SK-N-DZ (cell line): ENCODE measurements around the gene LEFTY1.

Source experiments
- DNase-seq: peaks from one replicate; pipeline ENCODE4 v3.0.0-alpha.2; 2015; ENCODE audit warnings: low spot score

LEFTY1 gene

DNA sequence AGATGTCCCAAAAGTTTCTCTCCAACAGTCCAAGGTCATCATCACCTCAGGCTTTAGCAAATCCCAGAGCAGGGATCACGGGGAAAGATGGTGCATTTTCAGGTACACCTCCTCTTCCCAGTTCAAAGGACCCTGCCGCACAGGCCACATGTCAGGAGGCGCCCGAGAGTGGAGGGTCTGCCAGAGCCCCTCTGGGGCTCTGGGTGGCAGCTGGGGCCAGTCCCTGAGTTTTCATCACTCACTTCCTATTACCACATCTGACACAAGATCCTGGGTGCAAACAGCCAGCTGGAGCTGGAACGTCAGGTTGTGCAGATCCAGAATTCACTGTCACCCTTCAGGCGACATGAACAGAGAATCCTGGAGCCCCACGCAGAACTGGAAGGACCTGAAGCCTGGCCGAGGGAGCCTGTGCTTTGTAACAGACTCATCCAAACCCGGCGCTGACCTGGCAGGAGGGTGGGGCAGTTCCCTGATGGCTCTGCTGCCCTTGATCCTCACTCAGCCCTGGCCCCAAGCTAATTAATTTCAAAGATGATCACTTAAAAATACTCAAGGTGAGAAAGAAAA is 15.6 kb downstream of the LEFTY1 start:
- no peak for DNase-seq

DNA sequence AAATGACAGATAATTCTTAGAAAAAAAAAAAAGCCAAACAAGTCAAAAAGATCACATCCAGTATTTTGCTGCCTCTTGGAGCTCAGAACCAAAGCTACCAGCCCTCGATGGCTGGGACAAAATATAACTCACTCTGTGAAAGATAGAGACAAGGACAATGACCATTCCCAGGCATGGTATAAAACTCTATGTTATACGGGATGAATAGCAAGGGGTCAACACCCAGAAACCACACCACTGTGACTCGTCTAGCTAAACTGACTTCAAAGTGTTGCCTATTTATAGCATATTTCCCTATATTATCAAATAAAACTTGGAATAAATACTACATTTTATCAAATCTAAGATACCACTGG is 16.9 kb downstream of the LEFTY1 start:
- DNase-seq, result no peak

DNA sequence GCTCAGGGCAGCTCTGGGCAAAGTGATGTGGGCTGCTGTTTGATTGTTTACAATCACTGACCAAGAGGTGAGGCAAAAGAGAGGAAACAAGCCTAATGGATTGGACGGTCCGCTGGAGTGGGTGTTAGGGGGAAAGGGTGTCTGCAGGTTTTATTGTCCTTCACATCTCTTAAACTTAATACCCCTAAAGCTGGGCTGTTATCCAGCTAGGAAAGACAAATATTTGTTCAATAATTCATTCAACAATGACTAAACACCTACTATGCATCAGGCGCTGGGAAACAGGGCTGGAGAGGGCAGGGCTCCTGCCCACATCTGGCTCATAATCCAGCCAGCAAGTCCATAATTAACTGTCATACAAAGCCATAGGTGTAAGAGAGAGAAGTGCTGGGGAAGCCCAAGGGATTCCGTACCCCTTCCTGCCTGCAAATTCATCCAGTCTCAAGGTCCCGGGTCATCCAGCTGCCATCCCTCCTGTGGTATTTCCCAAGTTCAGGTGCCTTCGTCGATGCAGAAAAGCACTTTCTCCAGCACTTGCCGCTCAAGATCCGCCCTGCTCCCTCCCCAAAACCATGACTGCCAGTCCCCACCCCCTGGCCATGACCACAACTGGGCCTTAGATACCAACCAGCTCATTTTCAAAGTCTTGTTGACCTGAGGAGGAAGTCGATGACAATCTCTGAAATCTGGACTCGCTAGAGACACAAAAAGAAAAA is 17.4 kb downstream of the LEFTY1 start:
- DNase-seq, result no peak

DNA sequence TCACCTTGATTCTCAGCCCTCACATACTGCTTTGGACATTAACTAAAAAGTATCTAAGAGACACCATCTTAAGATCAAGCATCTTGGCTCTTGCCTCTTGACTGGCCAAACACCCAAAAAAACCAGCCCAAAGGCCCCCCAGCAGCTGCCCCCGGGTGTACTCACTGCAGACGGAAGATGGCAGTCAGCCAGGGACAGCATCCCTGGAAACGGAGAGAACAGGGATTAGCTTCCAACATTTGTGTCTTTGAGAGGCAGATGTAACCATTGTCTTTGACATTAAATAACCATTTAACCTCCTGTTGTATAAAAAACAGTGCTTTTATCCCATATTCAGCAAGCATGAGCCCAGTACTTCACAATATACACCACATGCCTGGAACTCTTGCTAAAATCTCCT is 18.0 kb downstream of the LEFTY1 start:
- DNase-seq, result no peak

DNA sequence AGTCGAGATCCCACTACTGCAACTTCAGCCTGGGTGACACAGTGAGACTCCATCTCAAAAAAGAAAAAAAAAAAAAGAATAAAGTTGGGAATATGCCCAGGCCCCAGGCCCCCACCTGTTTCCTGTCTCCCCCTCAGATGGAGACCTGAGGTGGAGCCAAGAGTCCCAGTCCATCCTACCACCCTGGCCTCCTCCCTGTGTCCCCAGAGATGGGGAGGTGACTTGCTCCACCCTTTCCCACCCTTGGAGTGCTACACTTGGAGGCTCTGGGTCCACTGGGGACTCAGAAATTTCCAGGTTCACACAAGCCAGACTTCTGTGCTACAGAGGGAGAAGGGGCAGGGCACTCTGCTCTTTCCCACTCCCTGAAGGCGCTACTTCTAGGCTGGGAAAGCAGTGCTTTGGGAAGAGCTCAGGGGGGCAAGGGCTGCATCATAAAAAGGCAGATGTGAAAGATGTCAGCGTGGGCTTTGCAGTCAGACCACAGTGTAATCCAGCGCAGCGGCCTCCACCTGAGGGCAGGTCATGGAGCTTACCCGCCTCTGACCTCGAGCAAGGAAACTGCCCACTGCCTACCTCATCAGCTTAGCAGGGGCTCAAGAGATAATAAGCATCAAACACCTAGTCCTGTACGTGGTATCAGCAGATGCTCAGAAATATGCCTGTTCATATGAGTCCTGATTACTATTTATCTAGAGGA is 20.2 kb downstream of the LEFTY1 start:
- DNase-seq, result no peak

DNA sequence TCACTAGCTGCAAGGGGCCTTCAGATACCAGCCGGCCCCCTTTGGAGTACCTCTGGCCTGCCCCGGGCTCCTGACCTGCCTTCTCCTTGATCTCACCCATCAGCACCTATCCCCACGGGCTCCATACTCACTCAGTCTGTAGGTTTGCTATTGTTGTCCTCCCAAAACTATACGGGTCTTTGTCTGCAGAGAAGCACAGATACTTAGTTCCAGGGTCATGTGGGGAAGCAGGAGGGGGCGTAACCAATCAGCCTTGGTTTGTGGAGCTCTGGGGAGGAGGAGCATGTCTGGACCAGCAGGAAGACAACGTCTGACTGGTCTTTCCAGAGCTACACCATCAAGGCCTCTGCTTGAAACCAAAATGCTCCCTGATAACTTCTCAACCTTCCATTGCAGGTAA is 22.0 kb downstream of the LEFTY1 start:
- no peak for DNase-seq

DNA sequence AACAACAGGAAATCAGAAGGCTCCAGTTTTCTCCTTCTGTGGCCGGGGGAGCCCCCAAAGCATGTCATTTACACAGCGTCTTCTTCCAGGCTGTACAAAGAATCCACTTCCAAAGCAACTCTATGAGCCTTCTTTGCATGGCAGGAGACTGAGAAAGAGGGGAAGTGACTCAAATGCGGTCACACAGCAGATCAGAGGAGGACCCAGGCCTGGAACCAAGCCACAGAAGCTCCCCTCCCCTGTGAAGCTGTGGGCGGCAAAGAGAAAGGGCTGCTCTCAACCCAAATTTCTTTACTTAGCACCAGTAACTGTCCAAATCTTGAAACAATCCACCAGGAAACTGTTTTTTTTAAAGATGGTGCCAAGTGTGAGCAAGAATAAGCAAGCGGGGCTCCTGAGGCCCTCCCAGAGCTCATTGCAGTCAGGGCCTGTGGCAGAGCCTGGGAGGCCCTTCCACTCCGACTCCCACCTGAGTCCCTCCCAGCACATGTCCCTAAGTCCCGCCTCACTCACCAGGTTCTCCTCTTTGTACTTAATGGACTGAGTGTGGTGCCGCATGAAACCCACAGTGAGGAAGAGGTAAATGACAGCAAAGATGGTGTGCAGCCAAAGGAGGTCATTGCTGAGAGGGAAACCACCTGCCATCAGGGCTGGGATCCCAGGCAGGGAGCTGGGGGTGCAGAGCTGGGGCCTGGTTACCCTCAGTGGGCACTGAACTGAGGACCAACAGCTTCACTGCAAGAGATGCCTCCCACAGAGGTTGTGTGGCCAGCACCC is 22.7 kb downstream of the LEFTY1 start:
- DNase-seq, result no peak

DNA sequence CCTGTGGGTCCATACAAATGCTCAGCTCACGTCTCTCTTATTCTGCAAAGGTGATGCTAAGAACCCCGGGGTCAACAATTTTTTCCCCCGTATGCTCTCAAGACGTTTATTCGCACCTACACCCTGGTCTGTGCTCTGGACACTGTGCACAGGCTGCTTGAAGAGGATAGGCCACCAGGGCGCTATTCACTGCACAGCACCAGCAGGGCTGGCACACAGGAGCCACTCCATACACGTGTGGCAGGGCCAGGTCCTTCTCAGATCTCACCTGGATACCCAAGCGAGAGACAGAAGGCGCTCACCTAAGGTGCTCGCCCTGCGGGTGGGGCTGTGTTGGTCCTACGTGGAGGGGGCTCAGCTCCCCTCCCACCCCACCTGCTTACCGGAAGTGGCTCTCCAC is 23.4 kb downstream of the LEFTY1 start:
- DNase-seq, result no peak

DNA sequence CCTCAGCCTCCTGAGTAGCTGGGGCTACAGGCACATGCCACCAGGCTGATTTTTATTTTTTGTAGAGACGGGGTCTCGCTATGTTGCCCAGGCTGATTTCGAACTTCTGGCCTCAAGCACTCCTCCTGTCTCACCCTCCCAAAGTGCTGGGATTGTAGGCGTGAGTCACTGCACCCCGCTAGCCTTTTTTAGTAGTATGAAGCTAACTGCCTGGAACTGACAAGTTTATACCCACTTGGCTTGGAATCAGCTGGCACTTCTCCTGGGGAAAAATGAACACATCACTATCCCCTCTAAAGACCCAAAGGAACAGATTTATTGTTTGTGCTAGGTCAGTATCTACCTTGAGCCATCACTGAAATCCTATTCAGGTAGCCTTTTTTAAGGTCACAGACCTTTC is 25.8 kb downstream of the LEFTY1 start:
- DNase-seq, result no peak

DNA sequence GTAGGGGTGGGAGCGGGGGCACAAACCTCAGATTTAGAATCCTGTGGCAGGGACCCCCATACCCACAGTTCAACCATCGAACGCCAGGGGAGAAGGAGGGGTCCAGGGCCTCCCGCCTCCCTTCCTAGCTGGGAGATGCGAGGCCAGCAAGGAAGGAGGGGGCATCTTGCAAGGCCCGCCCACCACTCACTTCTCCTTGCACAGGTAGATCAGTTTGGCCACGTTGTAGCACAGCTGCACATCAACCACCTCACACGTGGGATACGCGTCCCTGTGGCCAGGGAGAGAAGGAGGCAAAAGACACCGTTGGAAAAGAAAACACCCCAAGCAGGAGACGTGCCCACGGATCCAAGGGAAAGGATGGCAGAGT is 26.4 kb downstream of the LEFTY1 start:
- DNase-seq, result no peak

DNA sequence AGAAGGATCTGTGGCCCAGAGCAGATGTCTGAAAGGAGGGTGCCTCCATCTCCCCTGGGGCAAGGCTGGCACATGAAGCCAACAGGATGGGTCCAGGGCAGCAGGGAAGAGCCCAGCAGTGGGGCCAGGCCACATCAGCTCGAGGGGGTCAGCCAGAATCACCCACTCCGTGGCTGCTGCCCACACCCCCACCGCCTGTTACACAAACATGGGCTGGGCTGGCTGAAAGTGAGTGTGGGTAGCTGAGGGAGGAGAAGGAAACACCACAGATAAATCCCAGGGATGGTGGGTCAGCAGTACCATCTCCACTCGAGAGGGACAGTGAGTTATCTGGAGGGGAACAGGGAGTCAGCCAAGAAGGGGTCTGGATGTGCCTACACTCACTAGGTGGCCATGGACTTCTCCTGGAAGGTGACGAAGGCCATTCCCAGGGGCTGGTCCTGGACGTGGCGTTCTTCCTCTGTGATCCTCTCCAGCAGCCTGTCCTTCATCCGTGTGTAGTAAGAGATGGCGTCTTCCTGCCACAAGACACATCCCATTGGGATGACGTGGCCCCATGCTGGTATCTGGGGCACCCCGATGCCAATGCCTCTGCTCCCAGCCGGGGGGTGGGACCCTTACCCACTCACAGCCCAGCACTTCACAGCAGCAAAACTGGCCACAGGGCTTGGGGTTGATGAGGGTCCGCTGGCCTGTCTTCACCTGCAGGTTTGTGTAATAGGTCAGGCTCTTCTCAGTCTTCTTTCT is 26.9 kb downstream of the LEFTY1 start:
- DNase-seq, result no peak

DNA sequence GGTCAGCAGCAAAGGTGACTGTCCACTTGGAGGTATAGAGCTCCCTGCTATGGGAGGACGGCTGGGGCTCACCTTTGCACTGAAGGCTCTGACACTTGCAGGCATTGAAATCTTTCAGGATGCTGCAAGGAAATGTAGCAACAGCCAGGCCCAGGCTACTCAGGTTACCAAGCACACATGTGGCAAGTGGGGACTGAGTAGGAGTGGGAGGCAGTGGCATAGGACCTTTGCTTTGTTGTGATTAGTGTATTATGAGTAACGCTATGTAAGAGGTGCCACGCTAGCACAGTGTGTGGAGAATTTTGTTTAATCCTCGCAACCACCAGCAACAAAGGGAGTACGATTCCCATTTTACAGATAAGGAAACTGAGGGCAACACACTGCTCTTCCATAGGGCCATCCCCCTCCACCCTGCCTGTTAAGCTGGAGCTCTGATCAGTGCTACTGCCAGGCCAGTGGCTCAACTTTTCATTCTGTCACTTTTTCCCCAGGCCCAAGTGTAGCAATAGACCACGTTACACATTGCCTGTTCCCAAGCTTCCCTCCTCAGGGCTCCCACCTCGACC is 28.0 kb downstream of the LEFTY1 start:
- no peak for DNase-seq

DNA sequence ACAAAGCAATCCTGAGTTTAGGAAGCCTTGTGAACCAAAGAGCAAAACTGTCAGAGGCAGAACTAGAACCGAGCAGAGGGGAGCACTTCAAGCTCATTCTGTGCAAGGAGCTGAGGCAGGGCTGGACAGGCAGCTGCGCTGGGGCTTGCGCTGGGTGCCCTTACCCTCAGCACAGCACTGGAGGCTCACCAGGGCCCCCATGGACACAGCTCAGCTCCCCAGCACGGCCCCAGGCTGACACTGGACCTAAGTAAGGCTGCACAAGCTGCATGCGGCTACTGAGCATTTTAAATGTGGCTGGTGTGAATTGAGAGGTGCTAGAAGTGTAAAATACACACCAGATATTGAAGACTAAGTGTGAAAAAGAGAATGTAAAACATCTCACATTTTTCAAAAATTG is 28.8 kb downstream of the LEFTY1 start:
- DNase-seq, result no peak

DNA sequence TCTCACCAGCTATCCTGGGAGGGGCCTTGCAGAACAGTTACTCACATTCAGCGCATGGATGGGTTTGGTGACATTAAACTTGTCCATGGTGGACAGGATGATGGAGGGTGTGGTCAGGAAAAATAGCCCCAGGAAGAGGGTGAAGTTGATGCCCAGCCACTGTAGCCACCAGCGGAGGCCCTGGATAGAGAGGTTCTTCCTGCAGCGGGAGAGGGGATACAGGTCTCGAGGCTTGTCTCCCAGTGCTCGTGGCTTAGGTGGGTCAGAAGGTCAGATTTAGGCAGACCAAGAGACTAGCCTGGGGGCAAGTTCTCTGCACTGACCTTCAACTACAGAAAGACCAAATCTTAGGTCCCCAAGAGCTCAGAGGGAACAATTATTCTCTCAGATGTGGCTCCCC is 29.8 kb downstream of the LEFTY1 start:
- no peak for DNase-seq

DNA sequence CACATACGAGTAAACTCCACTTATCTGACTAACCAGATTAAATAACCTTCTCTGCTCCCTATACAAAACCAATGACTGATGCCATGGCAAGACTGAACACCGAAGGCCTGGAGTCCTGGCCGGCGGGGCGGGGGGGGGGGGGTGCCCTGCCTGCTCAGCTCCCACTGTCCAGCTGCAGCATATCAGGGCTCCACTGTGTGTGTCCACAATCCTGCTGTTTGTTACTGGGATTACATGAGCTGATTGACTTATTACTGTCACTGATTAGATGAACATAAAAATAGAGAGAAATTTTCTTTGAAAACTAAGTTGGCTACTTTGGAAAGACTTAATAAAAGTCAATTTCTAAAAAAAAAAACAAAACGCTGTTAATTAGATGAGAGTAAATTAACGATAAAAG is 31.7 kb downstream of the LEFTY1 start:
- DNase-seq, result no peak

DNA sequence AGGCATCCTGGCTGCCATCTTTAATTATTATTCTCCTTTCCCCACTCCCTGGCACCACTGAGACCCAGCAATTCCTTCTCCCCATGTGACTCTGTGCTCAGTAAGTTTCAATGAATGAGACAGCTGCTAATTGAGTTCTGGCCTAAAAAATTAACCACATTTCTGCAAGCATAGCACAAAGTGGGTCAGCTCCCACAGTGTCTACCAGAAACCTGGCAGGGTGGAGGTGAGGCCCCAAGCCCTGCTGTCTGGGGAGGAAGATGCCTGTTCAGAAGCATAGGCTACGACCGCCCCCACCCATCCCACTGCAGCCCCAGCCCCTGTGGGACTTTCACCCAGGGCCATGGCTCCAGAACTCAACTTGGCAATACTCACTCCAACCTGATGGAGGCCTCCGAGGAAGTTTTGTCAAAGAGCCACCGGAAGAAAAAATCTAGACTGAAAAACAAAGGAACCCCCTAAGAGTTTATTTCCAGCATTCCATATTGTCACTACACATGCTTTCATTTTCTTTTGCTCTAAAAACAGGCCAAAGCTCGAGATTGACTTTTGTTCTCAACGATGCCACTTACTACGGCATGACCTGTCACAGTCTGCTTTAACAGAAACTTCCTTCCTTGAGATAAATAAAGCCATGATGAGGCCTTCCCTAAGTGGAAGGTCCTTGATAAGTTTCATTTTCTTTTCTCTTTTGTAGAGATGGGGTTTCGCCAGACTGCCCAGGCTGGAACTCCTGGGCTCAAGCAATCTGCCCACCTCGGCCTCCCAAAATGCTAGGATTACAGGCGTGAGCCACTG is 33.2 kb downstream of the LEFTY1 start:
- no peak for DNase-seq

DNA sequence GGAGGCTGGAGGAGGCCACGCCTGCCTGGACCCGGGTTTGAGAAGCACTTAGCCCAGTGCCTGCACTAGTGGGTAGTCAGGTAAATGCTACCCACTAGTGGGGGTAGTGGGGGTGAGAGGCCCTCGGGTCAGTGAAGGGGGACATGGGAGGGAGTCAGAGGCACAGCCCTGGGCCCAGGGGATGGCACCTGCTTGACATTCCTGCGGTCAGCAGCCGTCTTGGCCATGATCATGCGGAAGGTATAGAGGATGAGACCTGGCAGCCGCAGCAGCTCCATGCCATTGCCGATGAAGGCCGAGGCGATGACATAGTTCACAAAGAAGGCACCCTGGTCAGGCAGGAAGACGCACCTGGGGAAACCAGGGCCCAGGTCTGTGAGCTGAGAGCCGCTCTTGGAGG is 35.5 kb downstream of the LEFTY1 start:
- DNase-seq, result no peak

DNA sequence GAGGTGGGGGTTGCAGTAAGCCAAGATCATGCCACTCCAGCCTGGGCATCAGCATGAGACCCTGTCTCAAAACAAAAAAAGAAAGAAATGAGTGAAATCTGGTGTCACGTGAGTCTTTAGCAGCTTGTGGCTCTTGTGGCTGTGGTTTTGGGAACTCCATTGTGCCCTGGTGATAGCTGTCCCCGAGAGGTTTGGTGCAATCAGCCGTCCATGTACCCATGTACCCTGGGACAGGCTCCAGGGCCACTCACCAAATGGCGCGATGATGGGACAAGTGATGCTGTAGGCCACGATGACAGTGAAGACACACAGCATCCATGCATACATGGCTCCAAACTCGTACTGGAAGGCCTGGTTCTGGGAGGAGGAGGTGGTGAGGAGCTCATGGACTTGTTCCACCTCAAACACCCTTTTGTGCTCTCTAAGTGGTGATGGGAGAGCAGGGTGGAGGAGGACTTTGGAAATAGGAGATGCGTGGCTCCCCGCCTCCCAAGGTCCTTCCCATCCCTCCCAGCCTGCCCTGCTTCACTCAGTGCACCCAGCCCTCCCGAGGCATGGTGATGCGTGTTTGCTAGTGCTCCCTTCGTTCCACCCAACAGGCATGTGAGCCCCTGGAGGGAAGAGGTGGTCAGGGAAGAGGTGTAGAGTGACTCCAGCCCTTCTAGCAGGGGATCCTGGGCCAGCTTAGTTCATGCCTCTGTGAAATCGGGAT is 36.4 kb downstream of the LEFTY1 start:
- DNase-seq, result no peak

DNA sequence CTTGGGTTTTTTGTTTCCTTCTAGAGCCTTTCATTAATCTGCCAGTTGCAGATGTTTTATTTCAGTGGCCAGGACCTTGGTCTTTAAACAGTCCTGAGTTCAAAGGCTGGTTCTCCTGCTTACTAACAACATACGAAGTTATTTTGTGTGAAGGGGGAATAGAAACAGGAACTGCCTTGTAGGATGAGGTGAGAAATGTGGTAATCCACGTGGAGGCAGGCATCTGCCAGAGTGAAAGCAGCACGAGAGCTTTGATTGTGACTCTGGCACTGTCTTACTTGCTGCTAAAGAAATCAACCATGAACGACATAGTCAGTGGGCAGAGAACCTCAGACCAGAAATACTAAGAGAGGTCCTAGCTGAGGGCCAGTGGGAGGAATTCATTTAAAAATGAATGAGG is 37.1 kb downstream of the LEFTY1 start:
- no peak for DNase-seq

DNA sequence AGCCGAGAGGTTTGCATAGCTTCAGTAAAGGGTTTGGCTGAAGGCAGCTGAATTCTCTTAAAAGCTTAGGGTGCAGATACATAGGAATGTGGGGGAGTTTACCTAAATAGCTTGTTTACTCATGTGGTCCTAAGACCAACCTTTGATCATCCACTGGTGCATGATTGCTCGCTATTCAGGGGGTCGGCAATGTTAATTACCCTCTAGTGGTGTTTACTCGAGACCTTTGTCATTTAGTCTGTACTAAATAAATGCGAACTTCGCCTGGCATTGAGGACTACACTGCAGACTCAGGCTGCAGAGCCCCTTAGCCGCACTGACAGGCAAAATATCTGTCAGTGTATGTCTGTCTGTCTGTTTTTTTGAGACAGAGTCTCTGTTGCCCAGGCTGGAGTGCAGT is 38.6 kb downstream of the LEFTY1 start:
- no peak for DNase-seq
